Keratinocyte (primary cell): ENCODE measurements around the gene FLNA. TPM values are rescaled to one million over a fixed set of nuclear protein-coding genes. Genes with fewer than 3 reads are reported as not detected.

ENCODE experiments used
- DNase-seq: peaks from one replicate; pipeline ENCODE4 v3.0.0-alpha.2; 2011; ENCODE audit warnings: low read depth, missing footprints, low spot score
- FAIRE-seq: peaks from 2 replicates; lab custom pipeline; 2011; peaks lifted over from hg19 to GRCh38; lab: Jason Lieb, UNC
- H2AFZ ChIP-seq: 2 replicates; pipeline ENCODE4 v1.6.0; 2012; ENCODE audit warnings: low read length, control low read depth, inconsistent platforms; ENCODE audit not compliant: control insufficient read depth
- H3K27ac ChIP-seq: 2 replicates; pipeline ENCODE4 v1.5.1; 2011; ENCODE audit warnings: low read length; ENCODE audit not compliant: control insufficient read depth, insufficient read depth
- H3K27me3 ChIP-seq: 3 replicates; pipeline ENCODE4 v1.6.0; 2011; ENCODE audit warnings: low read length; ENCODE audit not compliant: control insufficient read depth, insufficient read depth; ENCODE audit errors: extremely low read depth
- H3K36me3 ChIP-seq, 2 experiments: 2 replicates in 1 of 2; 3 replicates in 1 of 2; pipeline ENCODE4 v1.5.1; 2011; ENCODE audit warnings: low read length in 2 of 2, mild to moderate bottlenecking in 1 of 2; ENCODE audit not compliant: control insufficient read depth in 2 of 2, insufficient read depth in 2 of 2; ENCODE audit errors: extremely low read depth in 1 of 2
- H3K4me1 ChIP-seq: 3 replicates; pipeline ENCODE4 v1.5.1; 2011; ENCODE audit warnings: low read length; ENCODE audit not compliant: control insufficient read depth, insufficient read depth; ENCODE audit errors: extremely low read depth
- H3K4me2 ChIP-seq: 3 replicates; pipeline ENCODE4 v1.6.0; 2011; ENCODE audit warnings: low read depth, low read length; ENCODE audit not compliant: control insufficient read depth, insufficient read depth; ENCODE audit errors: extremely low read depth
- H3K4me3 ChIP-seq, 3 experiments: fragments of 200-600 bp in 1 of 3; sonication (generic) in 1 of 3; 2 replicates in 2 of 3; 3 replicates in 1 of 3; pipeline ENCODE4 v1.5.1; 2011 to 2016; ENCODE audit warnings: low read length in 3 of 3, mild to moderate bottlenecking in 3 of 3, control low read depth in 2 of 3, inconsistent platforms in 1 of 3, low read depth in 1 of 3, mixed read lengths in 1 of 3, mixed run types in 1 of 3, moderate library complexity in 1 of 3; ENCODE audit not compliant: control insufficient read depth in 2 of 3, insufficient read depth in 2 of 3; ENCODE audit errors: extremely low read depth in 1 of 3
- H3K79me2 ChIP-seq: 2 replicates; pipeline ENCODE4 v1.6.0; 2012; ENCODE audit warnings: low read length; ENCODE audit not compliant: control insufficient read depth, insufficient read depth
- H3K9ac ChIP-seq: 3 replicates; pipeline ENCODE4 v1.6.0; 2011; ENCODE audit warnings: low read length; ENCODE audit not compliant: control insufficient read depth, insufficient read depth; ENCODE audit errors: extremely low read depth
- H3K9me1 ChIP-seq: 3 replicates; pipeline ENCODE4 v1.6.0; 2011; ENCODE audit warnings: low read length; ENCODE audit not compliant: control insufficient read depth, insufficient read depth; ENCODE audit errors: extremely low read depth
- H3K9me3 ChIP-seq: 2 replicates; pipeline ENCODE4 v1.5.1; 2012; ENCODE audit warnings: low read depth, low read length; ENCODE audit not compliant: control insufficient read depth
- H4K20me1 ChIP-seq: 3 replicates; pipeline ENCODE4 v1.6.0; 2011; ENCODE audit warnings: low read length; ENCODE audit not compliant: control insufficient read depth, insufficient read depth; ENCODE audit errors: extremely low read depth
- EZH2 ChIP-seq: IDR thresholded peaks from one replicate; pipeline ENCODE4 v1.6.1; 2012; ENCODE audit warnings: inconsistent platforms, mild to moderate bottlenecking, low read length, moderate library complexity
- dilution Hi-C: fragments of 300-500 bp; cut with MboI; formaldehyde crosslinking; loops from one replicate; pipeline ENCODE4 v1.7.0; 2020; ENCODE audit warnings: low sequenced_read_pairs; ENCODE audit not compliant: extremely low pct_ligation_motif_present
- polyA plus RNA-seq, 5 experiments: library from polyadenylated mRNA; depleted of rRNA in 3 of 5; stranded (reverse) in 3 of 5; stranded (forward) in 1 of 5; unstranded in 1 of 5; fragments of >200 nt; gene quantifications; 1 replicate in 1 of 5; 2 replicates in 3 of 5; 3 replicates in 1 of 5; pipeline versions ENCODE4 v1.2.1 to v1.2.3, GENCODE V29; 2011 to 2012; ENCODE audit warnings: missing spikeins in 2 of 5, low read depth in 1 of 5, low replicate concordance in 1 of 5
- TF ChIP-seq, protein P1 (sequence below), 3 experiments: IDR thresholded peaks in 1 of 3; conservative IDR thresholded peaks in 1 of 3; optimal IDR thresholded peaks in 1 of 3; 2 replicates in 2 of 3; 3 replicates in 1 of 3; pipeline versions ENCODE3 to v1.5.1; 2011; ENCODE audit warnings: low read length in 3 of 3, mild to moderate bottlenecking in 3 of 3, moderate library complexity in 2 of 3, control low read depth in 1 of 3, inconsistent platforms in 1 of 3; ENCODE audit not compliant: insufficient read depth in 2 of 3; ENCODE audit errors: extremely low read depth in 1 of 3

FLNA gene
- polyA plus RNA-seq, 1 donor (not counting 4 experiments of a cell fraction or from before 2014, with no cell fraction given) = 245 TPM

DNA sequence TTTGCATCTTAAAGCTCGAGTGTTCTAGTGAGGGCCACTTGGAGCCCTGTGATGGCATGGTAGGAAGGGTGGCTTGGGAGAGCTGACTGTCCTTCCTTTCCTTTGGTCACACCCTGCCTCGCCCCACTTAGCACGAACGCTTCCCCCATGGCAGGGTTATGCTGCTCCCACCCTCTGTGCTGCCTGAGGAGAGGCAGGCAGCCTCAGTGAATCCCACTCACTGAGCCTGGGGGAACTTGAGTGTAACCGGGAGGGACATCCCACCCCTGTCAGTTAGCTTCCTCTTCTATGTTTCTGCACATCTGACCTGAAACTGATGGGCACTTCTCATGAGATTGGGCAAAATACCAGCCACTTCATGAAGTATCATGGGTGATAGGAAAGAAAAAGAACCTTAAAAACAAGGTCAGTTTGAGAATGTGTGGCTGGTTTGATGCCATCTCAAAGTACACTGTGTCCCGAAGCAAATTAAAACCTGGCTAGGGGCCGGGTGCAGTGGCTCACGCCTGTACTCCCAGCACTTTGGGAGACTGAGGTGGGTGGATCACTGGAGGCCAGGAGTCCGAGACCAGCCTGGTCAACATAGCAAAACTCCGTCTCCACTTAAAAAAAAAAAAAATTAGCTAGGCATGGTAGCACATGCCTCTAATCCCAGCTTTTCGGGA, 68.8 kb downstream of the FLNA start:
- Histone ChIP-seq H3K79me2 (no peaks in the 10 kb centered on the region), H3K9me1 (no peaks in the 10 kb centered on the region), H4K20me1 (no peaks in the 10 kb centered on the region), H3K27ac (no peak overlapping the region), H2AFZ (no peak overlapping the region), H3K27me3 (no peaks in the 10 kb centered on the region), H3K4me1 (no peaks in the 10 kb centered on the region), H3K9ac (no peak overlapping the region), H3K4me2 (no peak overlapping the region), H3K9me3 (peaks cover 1% of the 10 kb centered on the region), H3K4me3 (no peak overlapping the region), H3K36me3 (no peaks in the 10 kb centered on the region)
- no peak for DNase-seq
- no peak for FAIRE-seq
- TF ChIP-seq, protein P1, sequence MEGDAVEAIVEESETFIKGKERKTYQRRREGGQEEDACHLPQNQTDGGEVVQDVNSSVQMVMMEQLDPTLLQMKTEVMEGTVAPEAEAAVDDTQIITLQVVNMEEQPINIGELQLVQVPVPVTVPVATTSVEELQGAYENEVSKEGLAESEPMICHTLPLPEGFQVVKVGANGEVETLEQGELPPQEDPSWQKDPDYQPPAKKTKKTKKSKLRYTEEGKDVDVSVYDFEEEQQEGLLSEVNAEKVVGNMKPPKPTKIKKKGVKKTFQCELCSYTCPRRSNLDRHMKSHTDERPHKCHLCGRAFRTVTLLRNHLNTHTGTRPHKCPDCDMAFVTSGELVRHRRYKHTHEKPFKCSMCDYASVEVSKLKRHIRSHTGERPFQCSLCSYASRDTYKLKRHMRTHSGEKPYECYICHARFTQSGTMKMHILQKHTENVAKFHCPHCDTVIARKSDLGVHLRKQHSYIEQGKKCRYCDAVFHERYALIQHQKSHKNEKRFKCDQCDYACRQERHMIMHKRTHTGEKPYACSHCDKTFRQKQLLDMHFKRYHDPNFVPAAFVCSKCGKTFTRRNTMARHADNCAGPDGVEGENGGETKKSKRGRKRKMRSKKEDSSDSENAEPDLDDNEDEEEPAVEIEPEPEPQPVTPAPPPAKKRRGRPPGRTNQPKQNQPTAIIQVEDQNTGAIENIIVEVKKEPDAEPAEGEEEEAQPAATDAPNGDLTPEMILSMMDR (optimal IDR thresholded peaks at IDR 0.05 in 1 of 3, IDR thresholded peaks at IDR 0.05 in 1 of 3, conservative IDR thresholded peaks at IDR 0.05 in 1 of 3; ENCODE audit: extremely low read depth in 1 of 3, insufficient read depth in 2 of 3, low read length in 3 of 3) = no peak
- TF ChIP-seq EZH2 = no peak
- dilution Hi-C loops = no loop called here

GRCh38 chrX:154304846-154305245, 69.6 kb downstream of the FLNA start:
- DNase-seq = no peak
- Histone ChIP-seq H3K4me3 (no peak overlapping the region), H3K79me2 (no peaks in the 10 kb centered on the region), H3K9ac (no peak overlapping the region), H3K9me1 (no peaks in the 10 kb centered on the region), H3K27ac (no peak overlapping the region), H4K20me1 (no peaks in the 10 kb centered on the region), H3K27me3 (no peaks in the 10 kb centered on the region), H3K36me3 (no peaks in the 10 kb centered on the region), H3K4me2 (no peak overlapping the region), H3K4me1 (no peaks in the 10 kb centered on the region), H2AFZ (no peak overlapping the region), H3K9me3 (peaks cover 1% of the 10 kb centered on the region)
- no peak for TF ChIP-seq EZH2
- TF ChIP-seq, protein P1 (optimal IDR thresholded peaks at IDR 0.05 in 1 of 3, IDR thresholded peaks at IDR 0.05 in 1 of 3, conservative IDR thresholded peaks at IDR 0.05 in 1 of 3; ENCODE audit: extremely low read depth in 1 of 3, insufficient read depth in 2 of 3, low read length in 3 of 3) = no peak
- no peak for FAIRE-seq
- dilution Hi-C loops = no loop called here
